H9 (cell line): ENCODE measurements around the gene HTR3A. TPM values are rescaled to one million over a fixed set of nuclear protein-coding genes. Genes with fewer than 3 reads are reported as not detected.

Experiments
- DNase-seq: peaks from one replicate; pipeline ENCODE4 v3.0.0-alpha.2; 2017
- H2AFZ ChIP-seq: one replicate; pipeline ENCODE4 v1.6.1; 2013; ENCODE audit warnings: mild to moderate bottlenecking, low read length, control low read depth, moderate library complexity
- H2AK5ac ChIP-seq: 2 replicates; pipeline ENCODE4 v1.6.1; 2013; ENCODE audit warnings: low read length, control low read depth, mixed read lengths; ENCODE audit not compliant: insufficient read length
- H2BK120ac ChIP-seq: one replicate; pipeline ENCODE4 v1.6.1; 2013; ENCODE audit warnings: low read depth, mild to moderate bottlenecking, low read length, control low read depth, inconsistent platforms; ENCODE audit not compliant: poor library complexity, severe bottlenecking
- H2BK12ac ChIP-seq: 2 replicates; pipeline ENCODE4 v1.6.1; 2013; ENCODE audit warnings: low read length, control low read depth, mixed read lengths, low read depth; ENCODE audit not compliant: insufficient read length
- H2BK15ac ChIP-seq: 2 replicates; pipeline ENCODE4 v1.6.1; 2013; ENCODE audit warnings: low read depth, low read length, control low read depth
- H2BK20ac ChIP-seq: one replicate; pipeline ENCODE4 v1.6.1; 2013; ENCODE audit warnings: low read depth, mild to moderate bottlenecking, low read length, control low read depth, inconsistent platforms; ENCODE audit not compliant: poor library complexity, severe bottlenecking
- H2BK5ac ChIP-seq: 2 replicates; pipeline ENCODE4 v1.6.1; 2013; ENCODE audit warnings: low read length, control low read depth, mixed read lengths; ENCODE audit not compliant: insufficient read length
- H3K14ac ChIP-seq: 2 replicates; pipeline ENCODE4 v1.6.1; 2013; ENCODE audit warnings: low read length, control low read depth; ENCODE audit not compliant: insufficient read depth
- H3K18ac ChIP-seq: 2 replicates; pipeline ENCODE4 v1.6.1; 2013; ENCODE audit warnings: low read depth, mild to moderate bottlenecking, mixed read lengths, low read length, control low read depth; ENCODE audit not compliant: insufficient read length
- H3K23ac ChIP-seq: 2 replicates; pipeline ENCODE4 v1.6.1; 2013; ENCODE audit warnings: low read length, control low read depth, mixed read lengths, low read depth; ENCODE audit not compliant: insufficient read length
- H3K23me2 ChIP-seq: 2 replicates; pipeline ENCODE4 v1.6.1; 2013; ENCODE audit warnings: low read depth, mild to moderate bottlenecking, mixed read lengths, low read length, control low read depth; ENCODE audit not compliant: insufficient read length, poor library complexity, severe bottlenecking
- H3K27ac ChIP-seq: 2 replicates; pipeline ENCODE4 v1.5.1; 2013; ENCODE audit warnings: low read length, control low read depth, mixed read lengths, low read depth; ENCODE audit not compliant: insufficient read length
- H3K27me3 ChIP-seq: 2 replicates; pipeline ENCODE4 v1.6.1; 2013; ENCODE audit warnings: low read length, control low read depth, inconsistent platforms; ENCODE audit not compliant: insufficient read depth
- H3K4ac ChIP-seq: 2 replicates; pipeline ENCODE4 v1.6.1; 2013; ENCODE audit warnings: low read depth, mild to moderate bottlenecking, control low read depth, inconsistent platforms, low read length, moderate library complexity
- H3K4me1 ChIP-seq: 2 replicates; pipeline ENCODE4 v1.6.1; 2013; ENCODE audit warnings: low read length, control low read depth, inconsistent platforms; ENCODE audit not compliant: insufficient read depth
- H3K4me2 ChIP-seq: 2 replicates; pipeline ENCODE4 v1.6.1; 2013; ENCODE audit warnings: low read length, control low read depth, mixed read lengths; ENCODE audit not compliant: insufficient read length, insufficient read depth
- H3K56ac ChIP-seq: 2 replicates; pipeline ENCODE4 v1.6.1; 2013; ENCODE audit warnings: low read depth, mild to moderate bottlenecking, mixed read lengths, low read length, control low read depth; ENCODE audit not compliant: insufficient read length
- H3K79me1 ChIP-seq: 2 replicates; pipeline ENCODE4 v1.6.1; 2013; ENCODE audit warnings: low read depth, mild to moderate bottlenecking, moderate library complexity, low read length, control low read depth, inconsistent platforms; ENCODE audit not compliant: insufficient read depth, poor library complexity, severe bottlenecking
- H3K79me2 ChIP-seq: 2 replicates; pipeline ENCODE4 v1.6.1; 2013; ENCODE audit warnings: low read length, control low read depth, inconsistent platforms; ENCODE audit not compliant: insufficient read depth
- H3K9ac ChIP-seq: 2 replicates; pipeline ENCODE4 v1.6.1; 2013; ENCODE audit warnings: low read length, control low read depth, mixed read lengths; ENCODE audit not compliant: insufficient read length; ENCODE audit errors: extremely low read depth
- H3K9me3 ChIP-seq: one replicate; pipeline ENCODE4 v1.6.1; 2013; ENCODE audit warnings: low read depth, low read length, inconsistent platforms; ENCODE audit not compliant: control insufficient read depth
- H3T11ph ChIP-seq: one replicate; pipeline ENCODE4 v1.6.1; 2013; ENCODE audit warnings: mild to moderate bottlenecking, low read length, control low read depth, inconsistent platforms
- H4K20me1 ChIP-seq: one replicate; pipeline ENCODE4 v1.6.1; 2013; ENCODE audit not compliant: control insufficient read depth, insufficient read length, insufficient read depth
- H4K5ac ChIP-seq: 2 replicates; pipeline ENCODE4 v1.6.1; 2013; ENCODE audit warnings: low read depth, mild to moderate bottlenecking, mixed read lengths, low read length, control low read depth; ENCODE audit not compliant: insufficient read length
- H4K8ac ChIP-seq: replicated peaks from 2 replicates; pipeline ENCODE4 v1.6.1; 2013; ENCODE audit warnings: low read length, control low read depth, mixed read lengths, low read depth; ENCODE audit not compliant: insufficient read length
- H4K91ac ChIP-seq: 2 replicates; pipeline ENCODE4 v1.6.1; 2013; ENCODE audit warnings: low read depth, mild to moderate bottlenecking, moderate library complexity, mixed read lengths, low read length, control low read depth; ENCODE audit not compliant: insufficient read length
- H3K27ac Mint-ChIP-seq, 3 experiments: 2 replicates in 2 of 3; 3 replicates in 1 of 3; pipeline ENCODE4 v1.8.0; 2020 to 2021; ENCODE audit warnings: mixed read lengths in 3 of 3, mild to moderate bottlenecking in 1 of 3, moderate library complexity in 1 of 3
- H3K27me3 Mint-ChIP-seq: 2 replicates; pipeline ENCODE4 v1.8.0; 2021; ENCODE audit warnings: low read depth, mild to moderate bottlenecking, moderate library complexity, mixed read lengths
- H3K36me3 Mint-ChIP-seq, 3 experiments: 2 replicates in 2 of 3; 3 replicates in 1 of 3; pipeline ENCODE4 v1.8.0; 2020 to 2021; ENCODE audit warnings: low read depth in 3 of 3, mixed read lengths in 3 of 3; ENCODE audit not compliant: insufficient read depth in 1 of 3
- H3K4me1 Mint-ChIP-seq, 2 experiments: 2 replicates each; pipeline ENCODE4 v1.8.0; 2020; ENCODE audit warnings: mixed read lengths in 2 of 2
- H3K4me3 Mint-ChIP-seq, 2 experiments: 2 replicates in 1 of 2; 3 replicates in 1 of 2; pipeline ENCODE4 v1.8.0; 2020 to 2021; ENCODE audit warnings: mild to moderate bottlenecking in 2 of 2, mixed read lengths in 2 of 2, moderate library complexity in 1 of 2
- H3K9me3 Mint-ChIP-seq, 2 experiments: 2 replicates in 1 of 2; 3 replicates in 1 of 2; pipeline ENCODE4 v1.8.0; 2020; ENCODE audit warnings: mild to moderate bottlenecking in 2 of 2, mixed read lengths in 2 of 2, moderate library complexity in 1 of 2
- WGBS: extraction: QIAGEN DNeasy Blood & Tissue Kit; methylation state at CpG from one replicate; pipeline ENCODE4 v1.1.7; 2013; ENCODE audit warnings: missing lambda C conversion rate, low lambda C conversion rate, mixed read lengths; ENCODE audit not compliant: insufficient read length; ENCODE audit errors: extremely low coverage; 5-methylcytosine and 5-hydroxymethylcytosine counted together
- total RNA-seq: library from RNA; stranded (reverse); gene quantifications from 2 replicates; pipeline ENCODE4 v1.2.1, GENCODE V29; 2021
- TF ChIP-seq, protein P1 (sequence below): fragments of 200-600 bp; sonication (generic); conservative IDR thresholded peaks from 3 replicates; pipeline ENCODE4 v1.8.0; 2021; ENCODE audit warnings: antibody characterized with exemption, mild to moderate bottlenecking

The HTR3A gene
- total RNA-seq, 1 experiment from 2014 or later = 4.1 TPM

DNA sequence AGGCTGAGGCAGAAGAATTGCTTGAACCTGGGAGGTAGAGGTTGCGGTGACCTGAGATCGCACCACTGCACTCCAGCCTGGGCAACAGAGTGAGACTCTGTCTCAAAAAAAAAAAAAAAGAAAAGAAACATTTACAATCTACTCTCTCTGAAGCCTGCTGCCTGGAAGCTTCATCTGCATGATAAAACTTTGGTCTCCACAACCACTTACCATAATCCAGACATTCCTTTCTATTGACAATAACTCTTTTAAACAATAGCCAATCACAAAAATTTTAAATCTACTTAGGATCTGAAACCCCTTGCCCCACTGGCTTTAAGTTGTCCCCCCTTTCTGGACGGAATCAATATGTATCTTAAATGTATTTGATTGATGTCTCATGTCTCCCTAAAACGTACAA, 25.0 kb upstream of the HTR3A start:
- peaks cover 50 to 52% of the 10 kb centered on the region in 2 experiments for H3K4me1 Mint-ChIP-seq
- H2BK5ac ChIP-seq = no peak overlapping the region
- no peaks in the 10 kb centered on the region for H4K20me1 ChIP-seq
- no peaks in the 10 kb centered on the region for H3K9me3 ChIP-seq
- H4K5ac ChIP-seq = no peak overlapping the region
- no peak overlapping the region for H3K27ac ChIP-seq
- no peak overlapping the region for H3K4ac ChIP-seq
- H4K91ac ChIP-seq = no peak overlapping the region
- H4K8ac ChIP-seq = no peak overlapping the region
- peaks cover 12% of the 10 kb centered on the region; the same call in 1 of the 2 replicates for H3K4me1 ChIP-seq
- no peak overlapping the region for H3K14ac ChIP-seq
- no peaks in the 10 kb centered on the region for H3K36me3 Mint-ChIP-seq
- peaks cover 5% of the 10 kb centered on the region for H3K27me3 Mint-ChIP-seq
- no CpG with 5 or more reads among the region's 4 CpGs for WGBS
- no peaks in the 10 kb centered on the region for H3K23me2 ChIP-seq
- H3K23ac ChIP-seq = no peak overlapping the region
- no peak overlapping the region for H3K9ac ChIP-seq
- H2BK12ac ChIP-seq = no peak overlapping the region
- no peak overlapping the region for H3K4me3 Mint-ChIP-seq
- no peak overlapping the region for H2BK20ac ChIP-seq
- H2AK5ac ChIP-seq = no peak overlapping the region
- DNase-seq = no peak
- TF ChIP-seq, protein P1, sequence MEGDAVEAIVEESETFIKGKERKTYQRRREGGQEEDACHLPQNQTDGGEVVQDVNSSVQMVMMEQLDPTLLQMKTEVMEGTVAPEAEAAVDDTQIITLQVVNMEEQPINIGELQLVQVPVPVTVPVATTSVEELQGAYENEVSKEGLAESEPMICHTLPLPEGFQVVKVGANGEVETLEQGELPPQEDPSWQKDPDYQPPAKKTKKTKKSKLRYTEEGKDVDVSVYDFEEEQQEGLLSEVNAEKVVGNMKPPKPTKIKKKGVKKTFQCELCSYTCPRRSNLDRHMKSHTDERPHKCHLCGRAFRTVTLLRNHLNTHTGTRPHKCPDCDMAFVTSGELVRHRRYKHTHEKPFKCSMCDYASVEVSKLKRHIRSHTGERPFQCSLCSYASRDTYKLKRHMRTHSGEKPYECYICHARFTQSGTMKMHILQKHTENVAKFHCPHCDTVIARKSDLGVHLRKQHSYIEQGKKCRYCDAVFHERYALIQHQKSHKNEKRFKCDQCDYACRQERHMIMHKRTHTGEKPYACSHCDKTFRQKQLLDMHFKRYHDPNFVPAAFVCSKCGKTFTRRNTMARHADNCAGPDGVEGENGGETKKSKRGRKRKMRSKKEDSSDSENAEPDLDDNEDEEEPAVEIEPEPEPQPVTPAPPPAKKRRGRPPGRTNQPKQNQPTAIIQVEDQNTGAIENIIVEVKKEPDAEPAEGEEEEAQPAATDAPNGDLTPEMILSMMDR = no peak
- H2BK15ac ChIP-seq = no peak overlapping the region
- H2BK120ac ChIP-seq = no peak overlapping the region
- H3K79me1 ChIP-seq = no peaks in the 10 kb centered on the region
- H3K27me3 ChIP-seq = no peaks in the 10 kb centered on the region
- H3K56ac ChIP-seq = no peak overlapping the region
- no peaks in the 10 kb centered on the region for H3K79me2 ChIP-seq
- no peak overlapping the region for H3K4me2 ChIP-seq
- no peaks in the 10 kb centered on the region; a peak in 1 of 5 replicates for H3K9me3 Mint-ChIP-seq
- H3K18ac ChIP-seq = no peak overlapping the region
- H3K27ac Mint-ChIP-seq = peak overlapping the region in 2 of 3 experiments; percentile 15 to 41; a peak in 2 of 7 replicates
- H2AFZ ChIP-seq = no peak overlapping the region
- no peak overlapping the region for H3T11ph ChIP-seq
